NCI-H2081 treated with DMSO at 0.1 percent for 48 hours (cell line): ENCODE data around the gene CEP41.
"Not testable (repeated sequence)": the region's sequence is repeated elsewhere in the genome, so short reads cannot be mapped to it uniquely, and the experiment has no call there.

ENCODE experiments used
- DNase-seq: peaks from one replicate; lab custom pipeline; 2025; lab: John Stamatoyannopoulos, UW

The CEP41 gene

GRCh38 chr7:130387628-130388403 lies 53.0 kb downstream of the CEP41 start:
- no peak for DNase-seq

DNA sequence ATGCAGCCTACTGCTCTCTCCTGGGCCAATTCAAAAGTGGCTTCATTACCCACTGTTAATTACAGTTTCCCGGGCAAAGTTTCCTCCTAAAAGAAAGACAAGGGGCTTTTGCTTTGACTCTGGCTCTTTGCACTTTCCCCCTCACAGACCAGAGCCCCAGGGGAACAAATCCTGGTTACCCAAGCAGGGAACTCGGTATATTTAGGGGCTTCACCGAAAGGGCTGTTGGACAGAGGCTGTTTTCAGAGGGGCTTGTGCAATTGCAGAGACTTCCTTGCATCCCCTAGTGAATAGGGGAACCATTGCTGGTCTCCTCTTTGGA lies 53.5 kb downstream of the CEP41 start:
- DNase-seq = no peak

DNA sequence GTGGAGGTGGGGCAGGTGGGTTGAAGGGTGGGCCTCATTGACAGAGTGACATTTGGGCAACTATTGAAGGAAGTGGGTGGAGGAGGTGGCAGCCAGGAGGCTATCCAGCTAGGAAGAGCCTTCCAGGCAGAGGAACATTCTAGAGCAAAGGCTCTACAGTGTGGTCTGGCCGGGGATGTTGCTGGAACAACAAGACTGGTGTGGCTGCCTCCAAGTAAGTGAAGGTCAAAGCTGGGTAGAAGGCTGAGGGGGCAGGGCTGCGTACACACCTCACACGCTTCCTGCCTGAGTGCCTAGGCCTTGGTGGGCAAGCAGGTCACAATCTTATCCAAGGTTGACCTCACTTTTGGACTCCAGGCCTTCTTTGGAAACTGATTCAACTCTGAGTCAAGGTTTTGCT lies 53.9 kb downstream of the CEP41 start:
- no peak for DNase-seq

- no peak for DNase-seq
These were observed 55.2 kb downstream of the CEP41 start for GRCh38 chr7:130385600-130386066.

GRCh38 chr7:130384841-130385599 lies 55.8 kb downstream of the CEP41 start:
- no peak for DNase-seq

DNA sequence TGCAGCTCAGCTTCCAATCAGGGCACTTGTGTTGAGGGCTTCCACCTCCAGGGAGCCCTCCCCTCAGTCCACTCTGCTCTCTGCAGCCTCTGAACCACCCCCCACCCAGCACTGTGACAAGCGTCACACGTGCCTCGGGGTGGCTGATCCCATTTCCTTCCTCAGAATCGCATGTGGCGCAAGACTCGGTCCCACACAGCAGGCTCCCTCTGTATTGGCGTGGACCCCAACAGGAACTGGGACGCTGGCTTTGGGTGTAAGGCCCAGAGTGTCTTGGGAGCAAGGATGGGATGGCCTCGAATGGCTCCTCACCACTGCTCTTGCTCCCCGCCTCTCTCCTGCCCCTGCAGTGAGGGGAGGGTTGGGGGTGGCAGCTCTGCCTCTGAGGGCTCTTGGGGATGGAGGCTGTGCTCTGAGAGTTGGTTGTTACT lies 56.4 kb downstream of the CEP41 start:
- DNase-seq = no peak

- DNase-seq = no peak
These were observed 57.4 kb downstream of the CEP41 start for GRCh38 chr7:130383187-130383980.

GRCh38 chr7:130381468-130382312 lies 59.1 kb downstream of the CEP41 start:
- DNase-seq = no peak

DNA sequence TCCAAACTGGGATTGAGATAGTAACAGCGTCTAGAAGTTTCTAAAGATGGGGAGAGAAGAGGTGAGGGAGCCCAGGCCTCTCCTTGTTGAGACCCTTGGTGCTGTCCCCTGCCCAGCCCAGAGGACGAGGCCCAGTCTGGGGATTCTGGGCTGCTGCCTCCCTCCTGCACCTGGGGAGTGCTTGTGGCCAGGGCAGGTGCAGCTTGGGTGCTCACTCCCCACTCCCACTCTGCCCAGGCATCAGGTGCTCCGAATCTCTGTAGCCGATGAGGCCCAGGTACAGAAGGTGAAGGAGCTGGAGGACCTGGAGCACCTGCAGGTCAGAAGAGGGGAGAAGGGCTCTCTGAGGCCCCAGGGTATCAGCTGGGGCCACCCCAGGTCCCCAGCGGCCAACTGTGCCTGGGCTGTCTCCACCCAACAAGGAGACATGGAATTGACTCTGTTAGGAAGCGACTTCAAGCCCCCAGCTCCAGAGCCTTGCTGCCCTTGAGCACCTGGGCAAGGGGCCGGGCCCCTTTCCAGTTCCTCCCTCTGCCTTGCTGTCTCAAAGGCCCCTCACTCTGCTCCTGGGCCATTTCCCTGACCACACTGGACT lies 59.9 kb downstream of the CEP41 start:
- DNase-seq = no peak

- no peak for DNase-seq
These were observed 60.6 kb downstream of the CEP41 start, which contains the start of gene CPA1 for GRCh38 chr7:130379921-130380860. CPA1 (plus strand) TSS chr7:130380494; CDS start chr7:130380521, 27 bp downstream.

DNA sequence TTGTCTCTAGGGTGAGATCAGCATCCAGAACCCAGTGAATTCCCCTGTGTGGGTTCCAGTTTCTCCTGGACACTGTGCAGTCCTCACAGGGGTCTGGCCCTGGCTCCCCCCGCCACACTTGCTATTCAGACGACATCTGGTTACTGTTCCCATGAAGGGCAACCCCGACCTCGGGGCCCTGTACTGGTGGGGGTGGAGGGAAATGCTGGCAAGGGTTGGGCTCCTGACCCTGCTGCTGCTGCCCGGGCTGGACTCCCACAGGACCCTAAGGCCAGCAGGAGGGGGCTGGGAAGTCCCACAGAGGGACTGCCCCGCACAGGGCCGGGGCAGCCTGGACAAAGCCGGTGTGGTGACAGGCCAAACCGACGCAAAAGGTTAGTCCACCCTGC lies 61.3 kb downstream of the CEP41 start:
- DNase-seq = no peak

DNA sequence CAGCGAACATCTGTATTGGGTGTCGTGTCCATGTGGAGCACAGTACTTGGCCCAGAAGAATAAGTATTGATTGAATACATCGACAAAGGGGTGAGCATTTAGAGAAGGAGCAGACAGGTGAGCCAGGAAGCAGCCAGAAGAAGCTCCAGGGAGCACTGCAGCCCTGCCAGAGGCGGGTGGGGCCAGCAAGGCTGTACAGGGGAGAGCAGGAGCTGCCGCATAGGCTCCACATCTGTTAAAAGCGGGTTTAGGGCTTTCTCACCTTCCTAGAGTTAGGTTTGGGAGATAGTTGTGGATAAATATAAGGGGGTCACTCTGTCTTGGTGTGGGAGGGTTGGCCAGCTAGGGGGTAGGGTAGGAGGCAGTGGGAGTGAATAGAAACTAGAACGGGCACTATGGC lies 61.8 kb downstream of the CEP41 start:
- DNase-seq = no peak

- no peak for DNase-seq
These were observed 63.6 kb downstream of the CEP41 start for GRCh38 chr7:130377178-130377577.

- DNase-seq = not testable (repeated sequence)
These were observed 64.4 kb downstream of the CEP41 start for GRCh38 chr7:130376461-130376860.

- DNase-seq = no peak
These were observed 66.3 kb downstream of the CEP41 start for GRCh38 chr7:130374507-130374906.

- DNase-seq = no peak
These were observed 68.2 kb downstream of the CEP41 start for GRCh38 chr7:130372402-130373165.

DNA sequence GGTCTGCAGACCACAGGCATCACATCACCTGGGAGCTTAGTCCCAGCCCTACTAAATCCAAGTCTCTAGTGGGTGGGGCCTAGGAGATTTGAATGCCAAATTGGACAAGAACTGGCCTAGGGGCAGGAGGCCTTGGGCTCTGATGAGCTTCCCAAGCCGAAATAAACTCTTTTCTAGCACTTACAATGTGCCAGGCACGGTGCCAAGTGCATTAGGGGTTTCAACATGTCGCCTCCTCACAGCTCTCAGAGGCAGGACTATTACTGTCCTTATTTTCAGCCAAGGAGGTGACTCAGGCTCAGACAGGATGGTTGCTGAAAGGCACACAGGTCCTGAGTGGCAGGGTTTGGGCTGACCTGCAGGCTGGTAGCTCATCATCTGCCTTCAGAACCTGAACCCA lies 69.8 kb downstream of the CEP41 start:
- DNase-seq = no peak

DNA sequence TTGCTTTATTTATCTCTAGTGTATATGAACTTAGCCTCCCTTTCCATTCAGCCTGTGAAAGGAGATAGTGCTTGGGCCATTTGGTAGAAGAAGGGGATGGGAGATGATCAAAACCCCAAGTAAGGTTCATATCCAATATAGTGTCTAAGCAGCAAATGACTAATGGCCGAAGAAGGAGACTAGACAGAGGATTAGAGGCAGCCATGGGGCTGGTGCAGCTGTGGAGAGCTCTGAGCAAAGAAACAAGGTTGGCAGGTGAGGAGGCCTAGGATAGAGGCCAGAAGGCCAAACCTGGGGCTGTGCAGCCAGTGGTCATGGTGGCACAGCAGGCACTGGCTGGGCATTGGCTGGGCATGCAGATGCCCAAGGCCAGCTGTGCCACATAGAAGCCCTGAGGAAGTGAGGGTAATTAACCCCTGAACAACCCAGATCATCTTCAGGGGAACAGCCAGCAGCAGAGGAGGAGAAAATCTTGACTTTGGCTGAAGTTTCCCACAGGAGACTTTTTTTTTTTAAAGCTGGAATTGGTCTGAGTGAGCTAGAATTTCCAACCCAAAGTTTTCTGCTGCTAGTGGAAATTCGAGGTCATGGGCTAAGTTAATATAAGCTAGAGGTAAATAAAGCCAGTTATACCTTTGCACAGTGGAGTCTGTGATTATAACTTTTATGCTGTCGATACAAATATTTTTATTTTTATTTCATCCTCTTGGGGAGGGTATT lies 70.8 kb downstream of the CEP41 start:
- DNase-seq = no peak
